Measurements from ENCODE around the gene AGPAT4.

DNA sequence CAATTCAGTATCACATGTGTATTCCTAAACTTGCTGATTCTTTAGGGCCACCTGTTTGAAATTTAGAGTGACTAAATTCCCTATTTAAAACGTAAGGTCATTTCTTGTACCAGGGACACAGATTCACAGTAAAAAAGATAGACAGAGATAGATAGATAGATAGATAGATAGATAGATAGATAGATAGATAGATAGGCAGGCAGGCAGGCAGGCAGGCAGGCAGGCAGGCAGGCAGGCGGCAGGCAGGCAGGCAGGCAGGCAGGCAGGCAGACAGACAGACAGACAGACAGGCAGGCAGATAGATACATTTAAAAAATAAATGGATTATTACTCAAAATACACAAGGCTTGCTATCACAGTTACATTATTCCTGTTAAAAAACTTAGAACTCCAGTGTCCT lies 54.2 kb downstream of the AGPAT4 start:
- TF ChIP-seq GATA3 (IDR thresholded peaks at IDR 0.05; ENCODE audit: low read depth, low read length): no peak
- TF ChIP-seq GATA2 (IDR thresholded peaks at IDR 0.05; ENCODE audit: low read depth, low read length): no peak
